HG03045 (cell line): ENCODE measurements around the gene SLC52A3.
"Not testable (repeated sequence)": the region's sequence is repeated elsewhere in the genome, so short reads cannot be mapped to it uniquely, and the experiment has no call there.

ENCODE experiments used
- ATAC-seq: cut with Tn5 transposase; IDR thresholded peaks from one replicate; pipeline ENCODE4 v1.9.1; 2021; ENCODE audit warnings: mild to moderate bottlenecking, moderate library complexity; ENCODE audit not compliant: unreplicated experiment

Gene SLC52A3

DNA sequence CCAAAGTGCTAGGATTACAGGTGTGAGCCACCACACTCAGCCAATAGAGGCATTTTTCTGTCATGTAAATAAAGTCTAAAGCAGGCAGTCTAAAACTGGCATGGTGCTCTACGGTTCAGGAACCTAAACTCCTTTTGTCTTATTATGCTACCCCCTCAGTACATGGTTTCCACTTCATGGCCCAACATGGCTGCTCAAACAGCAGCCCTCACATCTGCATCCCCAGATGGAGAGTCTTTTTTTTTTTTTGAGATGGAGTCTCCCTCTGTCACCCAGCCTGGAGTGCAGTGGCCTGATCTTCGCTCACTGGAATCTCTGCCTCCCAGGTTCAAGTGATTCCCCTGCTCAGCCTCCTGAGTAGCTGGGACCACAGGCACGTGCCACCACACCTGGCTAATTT lies 38.3 kb downstream of the SLC52A3 start:
- ATAC-seq, result no peak

DNA sequence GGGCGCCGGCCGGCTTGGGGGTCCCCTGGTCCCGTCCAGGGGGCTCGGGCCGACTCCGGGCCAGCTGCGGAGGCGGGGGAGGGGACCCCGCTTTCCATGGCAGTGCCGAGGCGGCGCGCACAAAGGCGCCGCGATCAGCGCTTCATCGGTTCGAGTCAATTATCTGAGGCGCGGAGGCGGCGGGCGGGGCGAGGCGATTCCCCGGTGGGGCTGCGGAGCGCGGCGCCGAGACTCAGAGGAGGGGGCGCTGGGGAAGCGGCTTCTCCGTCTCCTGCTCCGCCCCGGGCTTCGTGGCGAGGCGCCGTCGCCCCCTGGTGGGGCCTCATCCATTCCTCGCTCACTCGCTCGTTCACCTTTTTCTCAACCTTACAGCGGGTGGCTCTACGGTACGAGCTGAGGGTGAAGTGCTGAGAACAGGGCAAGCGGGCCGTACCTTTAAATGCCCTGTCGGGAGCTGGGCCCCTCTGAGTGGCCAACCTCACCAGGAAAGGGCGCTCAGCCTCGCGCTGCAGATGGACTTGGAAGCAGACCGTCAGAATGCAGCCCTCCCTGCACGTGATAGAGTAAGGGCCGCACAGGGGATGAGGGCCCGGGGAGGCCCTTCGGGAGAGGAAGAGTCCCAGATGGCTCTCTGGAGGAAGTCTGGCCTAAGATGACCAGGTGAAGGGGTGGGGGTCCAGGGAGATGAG lies 39.9 kb downstream of the SLC52A3 start:
- ATAC-seq, result no peak

DNA sequence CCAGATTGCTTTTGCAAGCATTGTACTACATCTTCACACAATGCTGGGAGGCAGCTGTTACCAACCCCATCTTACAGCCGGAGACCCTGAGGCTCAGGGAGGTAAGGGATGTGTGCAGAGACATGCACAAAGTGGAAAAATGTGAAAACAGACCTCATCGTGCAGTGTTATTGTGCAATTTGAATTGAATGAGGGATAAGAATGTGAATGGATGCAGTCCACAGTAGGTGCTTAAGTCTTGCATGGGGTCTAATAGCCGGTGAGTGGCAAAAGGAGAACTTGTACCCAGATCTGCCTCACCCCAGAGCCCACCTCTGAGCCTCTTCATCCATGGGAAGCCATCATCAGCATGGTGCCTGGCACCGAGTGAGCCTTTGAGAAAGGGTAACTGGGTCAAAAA lies 42.1 kb downstream of the SLC52A3 start:
- no peak for ATAC-seq

DNA sequence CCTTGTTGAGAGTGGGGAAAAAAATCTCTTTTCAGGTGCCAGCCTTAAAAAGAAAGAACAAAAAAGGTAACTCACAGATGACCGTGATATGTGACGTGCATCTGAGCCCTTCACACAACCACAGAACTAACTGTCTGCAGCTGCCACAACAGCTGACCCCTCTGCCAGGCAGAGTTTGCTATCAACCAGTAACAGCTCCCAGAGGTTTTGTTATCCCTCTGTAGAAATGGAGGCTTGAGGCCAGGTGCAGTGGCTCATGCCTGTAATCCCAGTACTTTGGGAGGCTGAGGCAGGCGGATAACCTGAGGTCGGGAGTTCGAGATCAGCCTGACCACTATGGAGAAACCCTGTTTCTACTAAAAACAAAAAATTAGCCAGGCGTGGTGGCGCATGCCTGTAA lies 42.8 kb downstream of the SLC52A3 start:
- no peak for ATAC-seq

DNA sequence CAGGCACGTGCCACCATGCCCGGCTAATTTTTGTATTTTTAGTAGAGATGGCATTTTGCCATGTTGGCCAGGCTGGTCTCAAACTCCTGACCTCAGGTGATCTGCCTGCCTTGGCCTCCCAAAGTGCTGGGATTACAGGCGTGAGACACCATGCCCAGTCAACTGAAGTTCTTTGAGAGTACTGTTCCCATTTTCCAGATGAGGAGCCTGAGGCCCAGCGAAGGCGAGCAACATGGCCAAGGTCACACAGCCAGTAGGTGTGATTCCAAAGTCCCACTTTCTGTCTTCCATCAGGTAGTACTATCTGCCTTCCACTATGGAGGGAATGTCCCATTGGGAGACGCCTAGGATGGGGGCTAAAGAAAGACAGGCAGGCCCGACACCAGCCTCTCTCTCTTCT lies 43.5 kb downstream of the SLC52A3 start:
- ATAC-seq, result not testable (repeated sequence)

DNA sequence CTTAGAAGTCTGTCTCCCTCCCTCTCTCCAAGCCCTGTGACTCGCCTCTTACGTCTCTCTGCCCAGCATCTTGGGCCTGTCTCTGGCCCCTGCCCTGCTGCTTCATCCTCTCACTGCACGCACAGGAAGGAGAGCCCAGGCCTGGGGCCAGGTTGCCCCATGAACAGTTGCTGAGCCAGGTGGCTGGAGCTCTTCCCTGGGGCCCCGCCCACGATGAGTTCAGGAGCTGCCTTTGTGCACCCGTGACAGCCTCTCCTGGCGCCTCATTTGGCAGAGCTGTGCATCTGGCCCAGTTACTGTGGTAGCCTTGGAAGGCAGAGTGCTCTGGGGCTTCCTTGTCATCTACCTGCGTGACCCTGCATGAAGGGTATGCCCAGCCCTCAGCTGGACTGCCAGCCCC lies 44.5 kb downstream of the SLC52A3 start:
- ATAC-seq, result no peak

DNA sequence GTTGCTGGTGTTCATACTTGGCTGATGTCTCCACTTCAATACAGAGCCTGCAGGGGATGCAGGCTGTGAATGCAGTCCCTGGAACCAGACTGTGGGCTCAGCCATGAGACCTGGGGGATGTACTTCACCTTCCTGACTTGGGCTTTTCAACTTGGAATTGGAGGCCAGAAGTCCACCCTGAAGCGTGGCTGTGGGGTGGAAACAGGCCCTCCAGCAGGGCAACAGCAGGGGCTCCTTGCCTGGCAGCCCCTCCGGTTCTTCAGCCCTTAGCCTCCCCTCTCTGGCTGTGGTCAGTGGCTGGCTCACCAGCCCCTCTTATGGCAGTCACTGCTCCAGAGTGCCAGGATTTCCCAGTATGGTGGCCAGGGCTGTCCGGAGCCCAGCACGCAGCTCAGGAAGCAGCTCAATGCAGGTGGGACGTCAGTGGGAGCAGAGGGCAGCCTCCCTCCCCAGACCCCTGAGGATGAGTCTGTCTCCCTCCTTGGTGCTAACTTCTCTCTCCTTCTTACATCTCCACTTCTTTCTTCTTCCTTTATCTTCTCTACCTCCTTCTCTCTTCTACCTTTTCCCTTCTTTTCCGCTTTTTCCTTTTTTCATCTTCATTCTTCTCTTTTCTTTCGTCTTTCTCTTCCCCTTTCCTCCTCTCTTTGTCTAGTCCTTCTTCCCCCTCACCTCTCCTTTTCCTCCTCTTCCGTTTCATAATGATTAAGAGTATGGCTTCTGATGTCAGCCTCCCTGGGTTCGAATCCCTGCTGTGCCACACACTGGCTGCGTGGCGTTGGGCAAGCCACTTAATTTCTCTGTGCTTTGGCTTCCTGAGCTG lies 45.3 kb downstream of the SLC52A3 start:
- no peak for ATAC-seq

DNA sequence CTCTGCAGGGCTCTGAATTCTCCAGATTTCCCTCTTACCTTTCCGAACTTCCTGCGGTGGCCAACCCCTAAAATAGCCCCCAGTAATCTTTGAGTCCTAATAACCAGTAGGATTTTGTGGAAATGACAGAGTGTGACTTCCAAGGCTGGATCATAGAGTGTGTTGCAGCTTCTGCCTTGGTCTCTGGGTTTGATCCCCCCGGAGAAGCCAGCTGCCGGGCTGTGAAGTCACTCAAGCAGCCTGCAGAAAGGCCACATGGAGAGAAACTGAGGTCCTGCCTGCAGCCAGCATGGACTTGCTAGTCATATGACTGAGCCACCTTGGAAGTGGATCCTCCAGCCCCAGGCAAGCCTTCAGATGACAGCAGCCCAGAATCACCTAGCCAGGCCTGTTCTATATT lies 46.4 kb downstream of the SLC52A3 start:
- no peak for ATAC-seq

DNA sequence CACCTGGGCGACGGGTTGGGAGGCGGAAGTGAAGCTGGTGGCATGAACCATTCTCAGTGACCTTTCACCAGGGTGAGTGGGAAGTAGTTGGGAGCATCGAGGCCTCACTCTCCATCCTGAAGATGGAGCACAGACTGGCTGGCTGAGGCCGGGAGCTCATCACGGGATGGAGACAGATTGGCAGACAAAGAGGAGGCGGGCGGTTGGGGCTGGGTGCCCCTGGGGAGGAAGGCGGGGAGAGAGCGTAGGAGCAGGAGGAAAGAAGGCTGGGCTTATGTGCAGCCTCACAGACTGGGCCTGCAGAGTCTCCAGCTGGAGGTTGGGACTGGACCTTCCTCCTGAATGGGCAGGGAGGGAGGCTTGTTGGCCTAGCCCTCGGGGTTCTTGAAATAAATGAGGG lies 48.5 kb downstream of the SLC52A3 start:
- no peak for ATAC-seq

DNA sequence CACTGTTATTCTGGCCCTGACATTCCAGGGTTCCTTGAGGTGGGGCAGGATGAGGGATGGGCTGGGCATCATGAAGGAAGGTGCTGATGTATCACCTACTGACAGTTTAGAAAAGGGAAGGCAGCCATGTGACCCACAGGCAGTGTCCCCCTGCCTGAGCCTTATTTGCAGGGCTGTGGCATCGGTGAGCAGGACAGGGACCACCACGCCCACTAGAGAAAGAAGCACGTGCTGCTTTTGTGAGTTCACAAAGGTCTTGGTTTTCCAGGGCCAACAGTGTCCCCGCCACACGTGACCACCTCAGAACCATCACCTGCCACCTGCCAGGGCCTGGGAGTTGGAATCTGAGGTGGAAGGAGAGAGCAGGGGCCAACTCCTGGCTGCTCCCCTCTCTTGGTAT lies 49.2 kb downstream of the SLC52A3 start:
- no peak for ATAC-seq

DNA sequence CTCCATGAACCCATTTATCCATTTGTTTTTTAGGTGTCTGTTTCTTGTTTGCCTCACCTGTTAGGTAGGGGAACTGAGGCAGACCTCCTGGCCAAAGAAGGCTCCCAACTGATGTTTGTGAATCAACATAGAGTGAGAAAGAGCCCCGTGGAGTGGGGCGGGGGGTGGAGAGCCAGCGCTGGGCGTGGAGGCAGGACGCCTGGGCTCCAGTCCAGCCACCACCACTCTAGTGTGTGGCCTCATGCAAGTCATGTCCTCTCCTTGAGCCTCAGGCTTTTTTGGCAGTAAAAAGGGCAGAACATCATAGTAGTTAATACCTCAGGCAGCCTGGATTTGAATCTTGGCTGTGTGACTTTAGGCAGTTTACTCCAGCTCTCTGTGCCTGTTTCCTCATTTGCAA lies 50.5 kb downstream of the SLC52A3 start:
- no peak for ATAC-seq

DNA sequence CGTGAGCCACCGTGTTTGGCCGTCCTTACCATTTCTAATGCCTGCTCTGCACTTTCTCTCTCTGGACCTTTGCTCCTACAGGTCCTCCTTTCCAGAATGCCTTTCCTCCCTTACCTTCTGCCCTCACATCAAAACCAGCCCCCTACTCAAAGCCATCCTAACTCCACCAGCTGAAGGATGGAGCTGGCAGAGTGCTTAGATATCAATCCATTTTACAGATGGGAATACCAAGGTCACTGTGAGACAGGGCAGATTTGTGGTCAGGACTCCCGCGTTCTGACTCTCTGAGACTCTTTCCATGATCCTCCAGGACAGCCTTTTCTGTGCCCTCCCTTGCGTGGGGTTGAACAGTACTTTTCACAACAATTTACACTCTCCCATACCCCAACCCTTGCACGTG lies 51.0 kb downstream of the SLC52A3 start:
- no peak for ATAC-seq

DNA sequence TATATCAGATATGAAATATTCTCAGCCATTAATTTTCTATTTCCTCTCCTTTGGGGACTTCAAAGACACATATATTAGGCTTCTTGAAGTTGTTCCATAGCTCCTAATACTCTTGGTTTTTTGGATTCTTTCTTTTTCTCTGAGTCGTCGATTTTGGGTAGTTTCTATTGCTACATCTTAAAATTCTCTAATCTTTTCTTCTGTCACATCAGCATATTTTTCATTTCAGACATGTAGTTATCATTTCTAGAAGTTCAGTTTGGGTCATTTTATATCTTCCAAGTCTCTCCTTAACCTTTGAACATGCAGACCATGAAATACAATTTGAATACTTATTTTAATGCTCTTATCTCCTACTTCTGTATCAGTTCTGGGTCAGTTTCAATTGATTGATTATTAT lies 53.8 kb downstream of the SLC52A3 start:
- ATAC-seq, result no peak

DNA sequence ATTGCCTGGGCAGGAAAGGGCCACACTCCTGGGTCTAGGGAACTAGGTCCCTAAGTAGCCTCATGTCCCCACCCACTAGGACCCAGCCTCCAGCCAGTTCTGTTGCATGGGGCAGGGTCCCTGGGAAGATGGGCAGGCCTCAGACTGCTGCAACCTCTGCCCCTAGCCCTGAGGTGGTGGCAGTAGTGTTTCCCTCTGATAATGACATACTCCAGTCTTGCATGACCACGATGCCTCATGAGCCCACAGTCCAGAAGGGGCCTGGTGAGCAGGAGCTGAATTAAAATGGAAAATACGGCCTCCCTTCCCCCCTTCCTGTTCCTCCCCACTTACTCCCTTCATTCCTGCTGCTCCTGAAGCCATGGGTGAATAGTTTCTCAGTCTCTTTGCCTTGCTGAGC lies 56.7 kb downstream of the SLC52A3 start:
- no peak for ATAC-seq

DNA sequence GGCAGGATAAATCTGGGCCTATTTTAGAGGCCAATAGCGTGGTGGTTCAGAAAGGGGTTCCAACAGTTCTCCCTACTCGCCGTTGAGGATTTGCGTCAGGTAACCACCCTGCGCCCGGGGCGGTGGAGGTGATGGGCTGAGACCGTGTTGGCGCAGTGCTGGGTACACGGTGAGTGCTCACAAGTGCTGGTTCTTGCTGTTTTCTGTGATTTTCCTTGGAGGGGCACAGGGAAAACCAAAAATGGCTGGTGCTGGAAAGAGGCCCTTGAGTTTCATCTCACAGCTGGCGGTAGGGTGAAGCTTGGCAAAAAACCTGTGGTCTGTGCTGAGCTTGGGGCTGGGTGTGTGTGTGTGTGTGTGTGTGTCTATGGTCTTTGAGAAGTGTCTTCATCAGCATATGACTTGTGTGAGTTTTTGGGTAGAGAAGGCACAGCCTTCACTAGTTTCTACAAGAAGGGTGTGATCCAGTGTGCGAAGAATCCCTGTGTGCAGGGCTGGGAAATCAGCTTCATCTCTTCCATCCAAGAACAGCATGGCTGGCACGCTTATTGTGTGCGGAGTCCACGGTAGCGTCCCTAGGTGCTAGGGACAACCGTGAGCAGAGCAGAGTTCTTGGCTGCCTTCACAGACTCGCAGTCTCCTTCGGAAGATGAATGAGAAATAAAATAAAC lies 57.4 kb downstream of the SLC52A3 start:
- no peak for ATAC-seq
